ENCODE data around the gene E2F8. TPM values are rescaled to one million over a fixed set of nuclear protein-coding genes. Genes with fewer than 3 reads are reported as not detected.

E2F8 gene
- total RNA-seq, 1 donor from 2014 or later: 5.2 TPM

DNA sequence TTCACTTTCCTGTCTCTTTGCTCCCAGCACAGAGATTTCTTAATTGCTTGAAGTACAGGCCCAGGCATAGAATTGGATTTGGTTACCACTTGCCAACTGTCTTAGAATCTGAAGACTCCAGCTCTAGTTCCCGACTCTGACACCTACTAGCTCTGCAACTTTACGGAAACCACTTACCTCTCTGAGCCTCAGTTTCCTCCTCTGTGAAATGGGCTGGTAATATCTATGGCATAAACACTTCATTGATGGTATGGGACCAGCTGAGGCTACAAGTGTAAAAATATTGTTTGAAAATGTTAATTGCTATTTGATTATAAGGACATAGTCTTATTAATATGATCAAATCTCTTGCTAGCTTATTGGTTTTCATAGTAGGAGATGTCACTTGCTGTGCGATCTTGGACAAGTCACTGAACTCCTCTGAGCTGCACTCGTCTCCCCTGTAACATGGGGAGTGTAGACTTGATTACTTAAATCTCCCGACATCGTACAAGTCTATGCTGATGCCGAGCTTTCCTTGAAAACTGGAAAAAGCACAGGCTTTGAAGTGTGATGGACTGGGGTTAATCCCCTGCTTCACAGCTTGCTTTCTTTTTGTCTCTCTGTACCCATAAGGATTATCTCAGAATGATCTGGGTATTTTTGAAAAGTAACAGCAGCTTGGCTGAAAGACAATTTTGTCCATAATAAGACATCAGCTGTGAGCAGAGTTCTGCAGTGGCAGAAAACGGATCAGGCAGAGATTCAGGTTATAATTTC is 11.8 kb upstream of the E2F8 start:
- no peak for ATAC-seq

DNA sequence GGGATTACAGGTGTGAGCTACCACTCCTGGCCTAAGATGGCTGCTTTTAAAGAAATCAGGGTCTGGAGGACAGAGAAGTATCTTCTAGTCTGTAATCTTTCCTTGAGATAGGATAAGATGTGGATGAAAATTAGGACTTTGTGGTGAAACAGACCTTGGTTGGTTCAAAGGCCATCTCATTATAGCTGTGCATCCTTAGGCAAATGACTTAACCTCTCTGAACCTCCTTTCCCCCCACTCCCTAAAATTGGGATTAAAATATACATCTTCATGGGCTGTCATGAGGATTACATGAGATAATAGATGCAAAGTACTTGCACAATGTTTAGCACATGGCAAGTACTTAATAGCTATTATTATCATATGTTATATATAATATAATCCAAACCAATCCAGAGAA is 10.8 kb upstream of the E2F8 start:
- ATAC-seq: no peak

DNA sequence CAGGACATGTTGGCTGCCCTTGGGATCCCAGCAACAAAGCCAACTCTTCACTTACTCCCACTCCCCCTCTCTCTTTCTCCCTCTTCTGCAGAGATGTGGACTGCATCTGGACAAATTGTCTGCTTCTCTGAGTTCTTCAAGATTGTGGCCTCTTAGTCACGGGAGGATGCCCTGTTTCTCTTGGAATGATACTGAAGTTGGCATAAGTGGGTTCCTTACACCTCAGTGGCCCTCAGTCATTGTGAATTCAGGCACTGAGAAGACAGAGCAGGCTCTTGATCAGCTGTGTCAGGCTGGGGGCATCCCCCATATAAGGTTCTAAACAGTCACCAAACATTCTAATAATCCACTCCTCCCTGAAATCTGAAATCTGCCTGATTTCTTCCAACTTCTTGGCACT is 6.1 kb upstream of the E2F8 start:
- no peak for ATAC-seq

DNA sequence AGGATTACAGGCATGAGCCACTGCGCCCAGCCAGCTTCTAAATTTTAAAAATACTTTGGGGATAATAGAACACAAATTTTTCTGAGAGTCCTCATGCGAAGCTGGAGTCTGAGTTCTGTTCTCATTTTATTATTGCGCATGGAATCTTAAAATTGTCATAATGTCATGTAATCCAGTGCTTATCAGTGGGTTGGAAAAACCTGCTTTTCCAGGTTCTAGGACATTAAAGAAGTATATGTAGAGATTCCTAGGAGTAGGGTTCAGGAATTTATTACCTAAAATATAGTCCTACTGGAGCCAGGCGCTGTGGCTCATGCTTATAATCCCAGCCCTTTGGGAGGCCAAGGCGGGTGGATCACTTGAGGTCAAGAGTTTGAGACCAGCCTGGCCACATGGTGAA is 4.6 kb upstream of the E2F8 start:
- ATAC-seq: no peak

DNA sequence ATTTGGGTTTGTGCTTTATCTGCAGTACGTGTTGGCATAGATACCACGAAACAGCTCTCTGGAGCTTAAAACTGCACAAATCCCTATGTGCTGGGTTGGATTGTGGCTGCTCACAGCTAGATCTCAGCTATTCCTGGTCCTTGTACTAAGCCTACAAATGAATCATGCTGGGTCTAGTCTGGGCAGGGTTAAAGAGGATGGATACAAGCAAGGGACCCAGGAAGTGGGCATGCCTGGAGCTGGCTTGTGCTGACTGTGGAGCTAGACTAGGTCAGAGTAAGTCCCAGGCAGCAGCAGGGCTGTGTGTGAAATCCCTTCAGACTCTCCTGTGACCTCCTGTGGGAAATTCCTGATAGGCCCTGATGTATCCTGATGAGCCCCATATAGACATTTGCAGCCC is 3.9 kb upstream of the E2F8 start:
- ATAC-seq: peak; percentile 87

DNA sequence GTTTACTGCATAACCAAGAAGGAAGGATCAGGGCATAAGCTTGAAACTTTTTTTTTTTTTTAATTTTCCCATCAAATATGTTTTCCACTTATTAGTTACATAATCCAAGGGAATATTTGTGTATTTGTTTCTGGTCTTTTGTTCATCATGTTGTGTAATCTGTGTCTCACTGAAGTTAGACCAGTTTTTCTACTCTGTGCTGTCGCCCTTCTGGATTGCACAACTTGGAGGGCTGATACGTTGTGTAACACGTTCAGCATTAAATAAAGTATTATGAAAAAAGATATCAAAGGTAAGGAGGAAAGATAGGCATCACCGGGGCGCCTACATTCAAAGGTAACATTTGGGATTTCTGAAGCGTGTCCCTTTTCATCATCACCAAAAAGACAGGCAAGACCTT is 3.3 kb upstream of the E2F8 start:
- peak; percentile 68 for ATAC-seq

DNA sequence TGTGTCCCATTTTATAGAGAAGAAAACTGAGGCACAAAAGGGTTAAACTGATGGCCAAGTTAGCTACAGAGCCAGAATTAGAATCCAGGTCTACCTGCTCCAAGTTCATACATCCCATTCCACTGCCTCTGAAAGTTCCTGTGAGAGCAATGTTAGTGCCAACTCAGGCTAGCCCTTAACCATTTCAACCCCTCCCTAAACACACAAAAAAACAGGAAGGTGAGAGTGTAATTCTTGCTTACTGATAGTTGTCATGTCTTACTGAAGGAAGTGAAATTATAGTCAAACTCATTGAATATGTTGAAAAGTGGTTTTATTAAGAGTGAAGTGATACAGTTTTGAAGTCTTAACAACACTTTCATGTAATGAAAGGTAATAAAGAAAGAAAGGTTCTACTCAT is 2.9 kb upstream of the E2F8 start:
- ATAC-seq: no peak

DNA sequence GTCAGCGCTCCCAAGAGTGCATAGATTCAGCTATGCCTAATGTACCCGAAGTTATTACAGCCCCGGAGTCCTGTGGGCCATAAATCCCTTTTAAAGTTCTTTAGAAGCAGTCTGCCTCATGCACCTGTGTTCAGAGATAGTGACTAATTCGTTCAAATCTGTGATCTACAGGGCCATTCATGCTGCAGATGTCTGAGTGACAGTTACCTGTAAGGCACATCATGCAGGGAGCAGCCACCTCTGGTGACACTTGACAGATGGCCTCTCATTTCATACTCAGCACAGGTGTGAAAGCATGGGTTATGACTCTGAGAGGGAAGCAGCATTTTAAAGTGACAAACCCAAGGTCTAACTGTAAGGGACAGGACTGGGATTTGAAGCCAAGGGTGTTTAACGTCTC is 2.4 kb upstream of the E2F8 start:
- ATAC-seq: peak; percentile 22

DNA sequence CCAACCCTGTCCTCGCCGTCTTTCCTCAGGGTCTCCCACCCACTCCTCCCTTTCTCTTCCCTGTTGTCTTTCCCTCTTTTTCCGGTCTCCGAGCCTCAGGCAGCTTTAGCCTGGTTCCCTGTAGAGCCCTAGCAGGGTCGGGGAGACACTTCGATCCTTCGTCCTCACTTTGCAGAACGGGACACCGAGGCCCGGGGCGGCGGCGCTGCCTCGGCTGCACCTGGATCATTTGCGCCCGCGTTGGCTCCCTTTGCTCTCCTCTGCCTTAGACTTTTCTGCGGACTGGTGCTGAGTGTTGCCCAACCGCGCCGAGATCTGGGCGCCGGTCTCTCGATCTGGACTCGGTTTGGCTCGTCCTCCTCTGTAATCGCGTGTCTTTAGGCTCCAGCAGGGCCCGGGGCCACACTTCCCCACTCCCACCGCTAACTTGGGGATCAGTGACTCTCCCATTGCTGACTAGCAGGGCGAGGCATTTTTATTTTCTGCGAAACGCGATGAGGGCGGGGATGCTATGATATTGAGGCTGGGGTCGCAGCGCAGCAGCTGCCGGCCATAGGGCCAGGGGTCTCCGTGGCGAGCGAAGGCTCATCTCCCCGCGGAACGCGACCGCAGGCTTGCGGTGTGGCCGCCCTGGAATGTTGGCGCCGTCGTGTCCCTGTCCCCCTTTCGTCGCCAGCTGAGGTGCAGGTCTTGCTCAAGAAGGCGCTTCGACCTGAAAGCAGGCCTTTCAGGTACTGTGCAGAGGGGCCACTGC is 1.6 kb upstream of the E2F8 start:
- ATAC-seq: no peak

DNA sequence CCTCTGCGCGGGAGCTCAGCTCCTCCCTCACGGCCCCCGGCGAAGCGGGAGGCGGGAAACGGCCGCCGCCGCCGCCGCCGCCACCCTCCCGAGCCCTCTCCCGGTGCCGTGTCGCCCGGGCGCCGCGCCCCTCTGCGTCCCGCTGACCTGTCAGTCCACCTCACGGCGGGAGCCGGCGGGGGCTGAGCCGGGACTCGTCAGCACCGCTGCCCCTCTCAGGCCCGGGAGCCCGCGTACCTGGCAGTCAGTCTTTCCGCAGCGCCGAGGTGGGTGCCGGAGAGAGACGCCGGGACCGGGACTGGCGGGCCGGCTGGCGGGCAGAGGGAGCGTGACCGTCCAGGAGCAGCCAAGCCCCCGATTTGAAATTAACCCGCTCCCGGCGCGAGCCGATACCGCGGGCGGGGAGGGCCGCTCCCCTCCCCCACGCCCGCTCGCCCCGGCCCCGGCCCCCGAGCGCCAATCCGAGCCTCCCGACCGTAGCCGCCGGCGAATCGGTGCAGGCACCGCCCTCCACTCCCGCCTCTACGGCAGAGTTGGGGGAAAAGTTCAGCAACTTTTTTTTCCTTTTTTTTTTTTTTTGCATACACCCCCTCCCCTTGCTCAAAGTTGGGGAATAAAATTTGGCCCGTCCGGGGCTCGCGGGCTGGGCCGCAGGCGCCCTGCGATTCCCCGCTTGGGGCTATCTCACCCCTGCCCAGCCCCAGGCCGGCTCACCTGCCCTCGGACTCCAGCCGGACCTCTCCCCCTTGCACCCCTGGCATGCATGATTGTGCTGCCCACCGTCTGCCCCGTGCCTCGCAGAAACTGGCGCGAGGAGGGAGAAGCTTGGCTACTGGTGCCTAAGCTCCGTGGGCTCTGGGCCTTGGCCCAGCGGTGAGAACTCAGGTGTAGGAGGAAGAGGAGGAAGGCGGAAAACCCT is 774 bp upstream of the E2F8 start:
- peak; percentile 20 for ATAC-seq

DNA sequence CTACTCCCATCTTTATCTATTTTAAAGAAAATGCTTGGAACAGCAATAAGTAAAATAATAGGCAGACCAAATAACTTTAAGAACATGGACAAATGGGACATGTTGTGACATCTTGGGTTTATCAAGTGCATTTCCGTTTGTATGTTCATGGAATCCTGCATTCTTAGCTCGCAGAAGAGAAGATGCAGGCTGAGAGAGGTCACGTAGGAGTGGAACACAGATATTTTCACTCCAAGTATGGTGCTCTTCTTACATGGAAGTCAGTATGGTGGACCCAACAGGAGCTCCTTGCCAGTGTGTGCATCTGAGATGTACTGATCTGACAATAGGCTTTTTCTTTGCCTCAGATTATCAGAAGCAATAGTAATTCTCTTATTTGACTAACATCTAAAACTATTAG is 1.7 kb downstream of the E2F8 start:
- no peak for ATAC-seq

DNA sequence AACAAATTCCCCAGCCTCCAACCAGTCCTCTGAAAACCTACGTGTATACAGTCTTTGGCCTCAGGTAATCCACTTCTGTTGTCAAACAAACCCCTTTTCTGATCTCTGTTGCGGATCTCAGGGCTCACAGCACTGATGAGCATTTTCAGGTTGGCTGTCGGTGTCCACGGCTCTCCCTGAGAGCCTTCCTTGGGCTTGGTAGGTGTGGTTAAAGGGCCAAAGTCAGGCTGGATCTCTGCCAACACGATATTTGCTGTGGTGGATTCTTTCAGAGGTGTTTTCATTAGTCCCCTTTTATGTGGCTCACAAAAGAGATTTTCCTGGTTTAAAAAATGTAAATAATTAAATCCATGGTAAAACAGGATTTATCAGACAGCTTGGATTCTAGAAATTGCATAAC is 2.9 kb downstream of the E2F8 start:
- no peak for ATAC-seq

DNA sequence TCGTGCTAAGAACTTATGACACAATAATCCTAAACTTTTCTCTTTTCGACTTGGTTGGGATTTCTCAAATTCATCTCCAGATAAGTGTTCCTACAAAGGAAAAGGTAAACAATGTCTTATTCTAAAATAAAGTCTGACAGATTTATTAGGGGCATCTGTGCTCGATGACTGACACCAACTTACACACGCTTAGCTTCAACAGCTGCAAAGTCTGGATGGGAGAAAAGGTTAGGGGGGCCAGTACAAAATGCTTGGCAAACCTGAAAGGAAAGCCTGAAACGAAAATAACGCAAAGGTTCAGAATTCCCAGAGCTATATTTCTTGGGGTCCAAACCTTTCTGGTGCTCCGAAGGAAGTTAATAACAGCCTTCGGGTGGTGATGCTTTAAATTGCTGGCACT is 3.4 kb downstream of the E2F8 start:
- no peak for ATAC-seq

DNA sequence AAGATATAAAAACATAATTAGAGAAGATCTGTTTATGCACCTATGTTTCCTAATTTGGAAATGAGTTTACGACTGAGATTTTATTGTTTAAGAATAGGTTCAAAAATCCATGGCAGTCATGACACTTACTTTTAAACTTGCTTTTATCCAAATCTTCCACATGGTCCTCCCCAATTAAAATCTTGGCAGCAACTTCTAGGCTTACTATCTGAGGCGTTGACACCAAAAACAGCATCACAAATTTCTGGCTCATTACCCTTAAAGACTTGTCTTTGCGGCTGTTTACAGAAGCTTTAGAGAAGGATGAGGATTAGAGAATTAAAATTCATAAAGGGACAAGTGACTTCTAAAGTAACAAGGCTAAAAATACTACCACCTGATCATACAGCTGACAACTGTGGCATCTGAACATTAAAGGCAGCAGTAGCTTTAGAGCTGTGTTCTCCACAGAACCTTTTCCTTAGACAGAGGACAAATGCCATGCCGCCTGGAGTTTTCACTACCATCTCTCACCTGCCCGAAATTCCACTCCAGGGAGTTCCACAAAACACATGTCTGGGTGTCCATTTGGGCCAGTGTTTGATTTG is 6.4 kb downstream of the E2F8 start:
- ATAC-seq: no peak

DNA sequence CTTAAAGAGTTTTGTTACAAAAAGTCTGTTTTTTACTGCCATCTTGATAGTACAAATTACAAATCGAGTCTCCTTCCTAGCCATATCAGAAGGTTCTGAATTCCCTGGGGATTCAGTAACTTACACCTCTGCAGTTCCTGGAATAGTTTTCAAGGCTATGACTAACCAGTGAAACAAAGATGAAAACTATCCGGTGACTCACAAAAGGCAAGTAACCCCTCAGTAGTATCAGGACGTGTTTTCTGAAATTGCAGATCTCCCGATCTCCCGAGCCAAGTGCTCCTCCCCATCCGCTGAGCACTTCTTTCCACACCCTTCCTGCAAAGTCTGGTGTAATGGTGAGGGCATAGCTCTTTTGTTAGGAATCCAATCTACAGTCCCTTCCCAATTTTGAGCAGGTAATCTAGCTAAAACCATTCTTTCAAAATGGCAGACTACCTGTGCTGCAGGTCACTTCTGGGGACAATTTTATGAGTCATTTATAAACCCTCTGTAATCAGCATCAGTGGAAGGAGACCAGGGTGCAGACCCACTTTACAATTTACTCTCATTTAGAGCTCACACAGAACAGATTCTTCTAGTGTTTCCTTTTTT is 7.7 kb downstream of the E2F8 start:
- peak; percentile 93 for ATAC-seq

DNA sequence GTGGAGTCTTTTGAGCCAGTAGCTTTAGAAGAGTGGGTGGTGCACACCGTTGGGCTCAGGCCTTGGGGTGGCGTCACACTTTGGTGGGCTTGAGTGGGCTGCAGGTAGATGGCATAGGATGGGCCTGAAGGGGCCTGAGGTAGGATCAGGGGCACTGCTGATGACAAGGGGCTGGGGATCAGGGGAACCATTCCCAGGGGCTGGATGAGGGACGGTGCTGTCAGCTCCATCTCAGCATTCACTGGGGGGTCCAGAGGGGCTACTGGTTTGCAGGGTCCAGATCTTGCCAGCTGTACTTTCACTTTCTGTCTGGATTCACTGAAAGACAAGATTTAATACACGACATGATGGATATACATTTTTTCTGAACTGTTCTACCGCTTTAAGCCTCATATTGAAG is 11.1 kb downstream of the E2F8 start:
- ATAC-seq: no peak

DNA sequence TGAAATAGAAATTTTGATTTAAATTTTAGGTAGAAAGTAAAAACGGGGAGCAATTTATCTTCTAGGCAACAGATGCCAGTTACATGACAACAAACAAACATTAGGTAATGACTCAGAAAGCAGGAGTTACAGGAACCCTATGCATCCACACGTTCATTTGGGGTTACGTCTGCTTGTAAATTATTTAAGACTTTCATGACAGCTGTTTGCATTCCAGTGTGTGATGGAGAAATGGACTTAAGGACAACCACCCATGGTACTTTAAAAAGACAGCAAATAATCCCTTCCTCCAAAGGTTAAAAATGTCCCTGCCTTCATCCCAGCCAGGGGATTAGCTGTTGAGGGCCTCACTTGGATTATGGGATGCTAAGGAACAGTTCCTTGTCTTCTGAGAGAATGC is 11.8 kb downstream of the E2F8 start:
- no peak for ATAC-seq

DNA sequence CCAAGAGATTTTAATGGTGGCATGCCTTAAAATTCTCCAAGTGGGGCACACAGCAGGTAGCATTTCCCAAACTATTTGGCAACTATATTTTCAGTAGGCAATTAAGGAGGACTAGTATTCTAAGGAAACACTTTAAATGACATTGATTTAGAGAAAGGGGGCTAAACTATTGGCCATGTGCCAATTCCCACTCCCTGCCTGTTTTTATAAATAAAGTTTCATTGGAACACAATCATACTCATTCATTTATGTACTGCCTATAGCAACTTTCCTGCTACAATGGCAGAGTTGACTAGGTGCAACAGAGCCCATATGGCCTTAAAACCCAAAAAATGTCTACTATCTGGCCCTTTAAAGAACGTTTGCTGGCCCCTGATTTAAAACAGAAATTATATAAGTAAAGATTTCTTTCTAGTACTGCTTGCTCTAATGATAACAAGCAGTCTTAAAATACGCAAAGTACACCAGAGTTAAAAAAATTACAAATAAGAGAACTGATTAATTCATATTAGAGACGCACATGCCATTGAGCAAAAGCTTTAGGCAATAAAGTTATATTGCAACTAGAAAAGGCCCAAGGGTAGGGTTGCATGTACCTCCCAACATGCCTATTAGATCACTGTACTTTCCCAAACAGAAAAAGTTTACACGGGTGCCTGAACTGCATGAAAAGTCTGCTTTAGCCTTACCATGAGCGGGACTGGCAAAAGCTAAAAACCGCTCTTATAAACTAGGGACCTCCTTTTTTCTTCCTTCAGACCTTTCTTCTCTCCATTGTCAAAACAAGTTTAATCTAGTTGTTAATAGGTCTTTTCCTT is 14.2 kb downstream of the E2F8 start:
- no peak for ATAC-seq

DNA sequence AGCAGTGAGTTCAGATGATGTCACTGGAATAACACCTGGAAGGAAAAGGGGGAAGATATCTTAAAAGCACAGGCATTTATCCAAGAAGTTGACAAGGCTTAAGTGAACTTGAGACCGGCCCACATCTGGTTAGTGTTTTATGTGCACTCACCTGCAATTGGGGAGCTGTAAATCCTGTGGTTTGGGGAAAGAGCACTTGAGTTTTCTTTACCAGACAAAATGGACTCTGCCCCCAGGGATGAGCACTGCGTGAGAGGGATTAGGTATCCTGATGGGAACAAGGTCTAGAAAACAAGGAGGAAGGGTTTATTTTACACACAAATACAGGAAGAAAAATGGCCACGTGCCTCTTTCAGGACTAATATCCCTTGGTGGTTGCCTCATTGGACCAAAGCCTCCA is 15.2 kb downstream of the E2F8 start:
- no peak for ATAC-seq

DNA sequence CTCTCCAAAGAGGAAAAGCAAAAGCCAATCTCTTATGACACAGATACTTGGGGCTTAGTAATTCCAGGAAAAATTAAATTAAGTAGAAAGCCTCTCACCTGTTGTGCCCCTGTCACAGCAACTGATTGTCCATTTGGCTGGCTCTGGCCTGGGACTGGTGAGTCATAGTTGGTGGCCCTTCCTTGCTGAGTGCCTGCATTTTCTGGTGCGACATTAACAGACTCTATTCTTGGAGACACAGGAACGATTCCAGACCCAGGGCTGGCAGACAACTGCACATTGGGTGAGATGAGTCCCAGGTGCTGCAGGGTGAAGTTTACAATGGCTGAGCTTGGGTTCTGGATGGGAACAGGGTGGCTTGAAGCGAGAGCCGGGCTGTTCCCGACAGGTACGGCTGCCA is 15.6 kb downstream of the E2F8 start:
- ATAC-seq: no peak

DNA sequence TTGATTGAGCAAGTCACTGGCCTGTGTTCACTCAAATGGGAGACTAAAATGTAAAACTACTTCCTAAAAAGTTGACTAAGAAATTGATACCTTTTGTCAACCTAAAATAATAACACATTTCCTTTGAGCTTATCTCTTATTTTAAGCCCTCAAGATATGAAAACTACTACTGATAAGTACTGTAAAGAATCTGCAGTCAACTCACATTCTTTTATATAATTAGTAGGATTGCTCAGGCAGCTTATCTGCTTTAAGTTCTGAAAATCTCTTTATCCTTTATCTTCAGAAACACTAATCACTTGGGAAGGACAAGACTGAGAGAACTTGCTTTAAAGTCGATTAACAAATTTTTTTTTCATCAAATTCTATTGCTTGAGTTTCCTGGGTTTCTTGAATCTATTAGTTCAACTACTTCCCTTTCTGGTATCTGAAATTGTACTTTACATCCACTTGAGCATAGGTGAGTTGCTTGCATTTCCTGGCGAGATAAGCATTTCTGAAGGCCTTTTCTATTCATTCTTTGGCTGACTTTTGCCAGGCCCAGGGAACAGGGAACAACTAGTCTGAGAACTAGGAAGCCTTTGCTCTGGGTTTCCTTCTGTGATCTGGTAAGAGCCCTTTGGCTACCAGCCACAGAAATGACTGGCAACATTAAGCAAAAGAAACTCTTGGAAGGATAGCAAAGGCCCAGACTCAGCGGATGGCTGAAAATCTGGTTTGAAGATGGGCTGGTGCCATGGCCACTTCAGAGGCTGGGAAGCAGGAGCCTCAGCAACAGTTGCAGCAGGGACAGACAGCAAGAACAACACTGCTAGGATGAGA is 19.6 kb downstream of the E2F8 start:
- peak; percentile 24 for ATAC-seq
